Lung (tissue), 12 donors: Measurements from ENCODE around the gene CDKN1C. TPM values are rescaled to one million over a fixed set of nuclear protein-coding genes. Genes with fewer than 3 reads are reported as not detected.

Source experiments
- ATAC-seq: fragments of 200-7000 bp; cut with Tn5 transposase; one replicate; pipeline ENCODE4 v1.9.1; 2020; ENCODE audit warnings: moderate number of reproducible peaks; ENCODE audit not compliant: insufficient read depth, low FRiP score
- DNase-seq, 3 donors: peaks; one replicate each; pipeline ENCODE4 v3.0.0-alpha.2; 2013 to 2017
- H3K27ac ChIP-seq, 2 donors: one replicate each; pipeline ENCODE4 v1.5.1; 2013; ENCODE audit warnings: mild to moderate bottlenecking in 2 of 2, moderate library complexity in 2 of 2, control low read depth in 1 of 2, inconsistent platforms in 1 of 2, low read depth in 1 of 2, low read length in 1 of 2
- H3K27me3 ChIP-seq, 3 donors: one replicate each; pipeline ENCODE4 v1.5.1; 2013; ENCODE audit warnings: low read length in 2 of 3; ENCODE audit not compliant: control insufficient read depth in 3 of 3, insufficient read depth in 3 of 3
- H3K36me3 ChIP-seq, 4 donors: one replicate each; pipeline ENCODE4 v1.5.1; 2013; ENCODE audit warnings: low read length in 4 of 4, mild to moderate bottlenecking in 1 of 4, moderate library complexity in 1 of 4; ENCODE audit not compliant: control insufficient read depth in 4 of 4, insufficient read depth in 4 of 4
- H3K4me1 ChIP-seq, 5 donors: one replicate each; pipeline ENCODE4 v1.5.1; 2013; ENCODE audit warnings: low read length in 5 of 5, mild to moderate bottlenecking in 2 of 5, moderate library complexity in 1 of 5; ENCODE audit not compliant: control insufficient read depth in 5 of 5, insufficient read depth in 5 of 5
- H3K4me3 ChIP-seq: one replicate; pipeline ENCODE4 v1.5.1; 2013; ENCODE audit warnings: mild to moderate bottlenecking, control low read depth, moderate library complexity
- H3K9ac ChIP-seq, 2 donors: one replicate each; pipeline ENCODE4 v1.5.1; 2013; ENCODE audit warnings: low read length in 2 of 2, control low read depth in 1 of 2; ENCODE audit not compliant: insufficient read depth in 1 of 2
- H3K9me3 ChIP-seq, 4 donors: one replicate each; pipeline ENCODE4 v1.5.1; 2013; ENCODE audit warnings: low read length in 3 of 4, mild to moderate bottlenecking in 1 of 4, moderate library complexity in 1 of 4; ENCODE audit not compliant: control insufficient read depth in 4 of 4, insufficient read depth in 3 of 4
- CTCF ChIP-seq: IDR thresholded peaks from 2 replicates; pipeline ENCODE4 v1.5.1; 2012; ENCODE audit warnings: mild to moderate bottlenecking; ENCODE audit errors: control extremely low read depth, extremely low read depth
- WGBS, 2 donors: extraction: QIAGEN DNeasy Blood & Tissue Kit; methylation state at CpG; one replicate each; pipeline ENCODE4 v1.1.7; 2013; 5-methylcytosine and 5-hydroxymethylcytosine counted together
- polyA plus RNA-seq, 2 donors: library from polyadenylated mRNA; stranded (reverse); fragments of 200-250 nt; gene quantifications; one replicate each; pipeline ENCODE4 v1.2.1, GENCODE V29; 2013
- total RNA-seq, 2 donors: library from RNA; depleted of rRNA in 1 of 2; stranded (reverse); fragments of >200 nt in 1 of 2; gene quantifications; one replicate each; pipeline ENCODE4 v1.2.1, GENCODE V29; 2014 to 2021
- donor health status: control.
- donor health status: control.
- donor health status: Bipolar disorder and iron deficiency.
- donor health status: healthy.
- donor health status: DM: yes; HTN: yes; CAD: no.

Gene CDKN1C
- total and polyA plus RNA-seq, 4 donors, result 9.9 to 123 (median 26.8) TPM

GRCh38 chr11:2846470-2846869 lies 39.1 kb downstream of the CDKN1C start:
- peaks cover 0 to 10% (median 4%) of the 10 kb centered on the region in 5 donors for H3K4me1 ChIP-seq
- H3K36me3 ChIP-seq, result peaks cover 0 to 3% (median 0%) of the 10 kb centered on the region in 4 donors
- 88 to 91% methylated on average over 11 of the region's 11 CpGs for WGBS, 2 donors
- no peak for TF ChIP-seq CTCF
- DNase-seq (no peak), ATAC-seq (no peak)
- no peak overlapping the region for H3K27ac ChIP-seq
- peaks cover 0 to 3% (median 0%) of the 10 kb centered on the region in 4 donors for H3K9me3 ChIP-seq
- H3K9ac ChIP-seq, result no peak overlapping the region
- H3K27me3 ChIP-seq, result no peaks in the 10 kb centered on the region
- no peak overlapping the region for H3K4me3 ChIP-seq

GRCh38 chr11:2846056-2846455 lies 39.5 kb downstream of the CDKN1C start:
- ATAC-seq (no peak), DNase-seq (peak in 1 of 3 donors; percentile 34)
- Histone ChIP-seq H3K9ac (no peak overlapping the region), H3K9me3 (peaks cover 0 to 3% (median 0%) of the 10 kb centered on the region in 4 donors), H3K4me1 (peaks cover 0 to 10% (median 4%) of the 10 kb centered on the region in 5 donors), H3K27ac (no peak overlapping the region), H3K27me3 (no peaks in the 10 kb centered on the region), H3K36me3 (peaks cover 0 to 3% (median 0%) of the 10 kb centered on the region in 4 donors), H3K4me3 (no peak overlapping the region)
- no peak for TF ChIP-seq CTCF
- WGBS, 2 donors, result 82 to 83% methylated on average over 17 of the region's 17 CpGs

- TF ChIP-seq CTCF, result no peak
- DNase-seq (no peak), ATAC-seq (no peak)
- H3K9ac ChIP-seq, result no peak overlapping the region
- H3K27me3 ChIP-seq, result no peaks in the 10 kb centered on the region
- peaks cover 0 to 3% (median 0%) of the 10 kb centered on the region in 4 donors for H3K36me3 ChIP-seq
- peaks cover 0 to 15% (median 4%) of the 10 kb centered on the region in 5 donors for H3K4me1 ChIP-seq
- no peak overlapping the region for H3K4me3 ChIP-seq
- H3K9me3 ChIP-seq, result peaks cover 0 to 3% (median 0%) of the 10 kb centered on the region in 4 donors
- no peak overlapping the region for H3K27ac ChIP-seq
- WGBS, 2 donors, result 94 to 97% methylated on average over 12 of the region's 12 CpGs
These were observed 40.6 kb downstream of the CDKN1C start for GRCh38 chr11:2844996-2845395.
